Measurements from ENCODE around the gene BAZ1B.
"Not testable (repeated sequence)": the region's sequence is repeated elsewhere in the genome, so short reads cannot be mapped to it uniquely, and the experiment has no call there.

Gene BAZ1B

GRCh38 chr7:73522105-73522872, at the start of gene BAZ1B:
TSS of gene BAZ1B (minus strand) at chr7:73522293. CDS start at chr7:73521933, 360 bp downstream.
- H3K27ac ChIP-seq = peak within 1 kb of the TSS; percentile 76 to 98 (median 90)

GRCh38 chr7:73570977-73571376, 48.9 kb upstream of the BAZ1B start:
- Histone ChIP-seq H3K4me3 (no peak overlapping the region), H3K27ac (no peak overlapping the region)

More at GRCh38 chr7:73522105-73522872, at the start of gene BAZ1B:
- H3K4me3 ChIP-seq = peak within 1 kb of the TSS; percentile 67 to 97 (median 89)

- Histone ChIP-seq H3K27ac (no peak overlapping the region), H3K4me3 (no peak overlapping the region)
Observed at GRCh38 chr7:73570521-73570920, 48.4 kb upstream of the BAZ1B start.

GRCh38 chr7:73569042-73569608, 47.0 kb upstream of the BAZ1B start:
- H3K27ac ChIP-seq = no peak overlapping the region
- H3K4me3 ChIP-seq = no peak overlapping the region

GRCh38 chr7:73567846-73568685, 46.0 kb upstream of the BAZ1B start:
- H3K27ac ChIP-seq = no peak overlapping the region

GRCh38 chr7:73567140-73567539, 45.0 kb upstream of the BAZ1B start:
- Histone ChIP-seq H3K4me3 (no peak overlapping the region), H3K27ac (no peak overlapping the region)

More at GRCh38 chr7:73567846-73568685, 46.0 kb upstream of the BAZ1B start:
- H3K4me3 ChIP-seq = no peak overlapping the region

- H3K4me3 ChIP-seq = peak overlapping the region in 3 of 7 experiments; percentile 3 to 23 (median 5)
Observed at GRCh38 chr7:73566431-73566830, 44.3 kb upstream of the BAZ1B start.

GRCh38 chr7:73565675-73566340, 43.7 kb upstream of the BAZ1B start:
- Histone ChIP-seq H3K4me3 (peak overlapping the region in 3 of 7 experiments; percentile 3 to 23 (median 5)), H3K27ac (peak overlapping the region in 3 of 21 experiments; percentile 18 to 76 (median 42))

More at GRCh38 chr7:73566431-73566830, 44.3 kb upstream of the BAZ1B start:
- peak overlapping the region in 3 of 21 experiments; percentile 18 to 76 (median 42) for H3K27ac ChIP-seq

- no peak overlapping the region for H3K27ac ChIP-seq
- no peak overlapping the region for H3K4me3 ChIP-seq
Observed at GRCh38 chr7:73560109-73560835, 38.2 kb upstream of the BAZ1B start.

GRCh38 chr7:73557397-73558257, 35.5 kb upstream of the BAZ1B start, which contains the start of gene BCL7B:
TSS of gene BCL7B (minus strand) at chr7:73557690. CDS start at chr7:73557578, 112 bp downstream.
- Histone ChIP-seq H3K27ac (peak within 1 kb of the TSS; percentile 90 to 99 (median 98)), H3K4me3 (peak within 1 kb of the TSS; percentile 52 to 81 (median 67))

GRCh38 chr7:73557108-73557396, 35.0 kb upstream of the BAZ1B start:
- Histone ChIP-seq H3K4me3 (peak overlapping the region; percentile 52 to 81 (median 67)), H3K27ac (peak overlapping the region; percentile 90 to 99 (median 98))

- Histone ChIP-seq H3K27ac (peak overlapping the region in 20 of 21 experiments; percentile 90 to 99 (median 98)), H3K4me3 (peak overlapping the region; percentile 52 to 81 (median 67))
Observed at GRCh38 chr7:73556208-73557107, 34.4 kb upstream of the BAZ1B start.

- Histone ChIP-seq H3K27ac (peak overlapping the region in 8 of 21 experiments; percentile 7 to 99 (median 98)), H3K4me3 (peak overlapping the region in 2 of 7 experiments; percentile 52 to 67)
Observed at GRCh38 chr7:73555411-73555982, 33.4 kb upstream of the BAZ1B start.

GRCh38 chr7:73550093-73550492, 28.0 kb upstream of the BAZ1B start:
- not testable (repeated sequence) for H3K4me3 ChIP-seq, H3K27ac ChIP-seq

- H3K27ac ChIP-seq = no peak overlapping the region
Observed at GRCh38 chr7:73549176-73549575, 27.1 kb upstream of the BAZ1B start.

GRCh38 chr7:73547841-73548240, 25.7 kb upstream of the BAZ1B start:
- H3K27ac ChIP-seq = no peak overlapping the region
- no peak overlapping the region for H3K4me3 ChIP-seq

More at GRCh38 chr7:73549176-73549575, 27.1 kb upstream of the BAZ1B start:
- no peak overlapping the region for H3K4me3 ChIP-seq

- H3K4me3 ChIP-seq = no peak overlapping the region
- H3K27ac ChIP-seq = no peak overlapping the region
Observed at GRCh38 chr7:73544678-73545077, 22.6 kb upstream of the BAZ1B start.
